NCI-H2196 treated with DMSO at 0.1 percent for 48 hours (cell line): ENCODE data around the gene RC3H1.
"Not testable (repeated sequence)": the region's sequence is repeated elsewhere in the genome, so short reads cannot be mapped to it uniquely, and the experiment has no call there.

Source experiments
- DNase-seq: peaks from one replicate; lab custom pipeline; 2025; ENCODE audit not compliant: unreplicated experiment; lab: John Stamatoyannopoulos, UW

Gene RC3H1, protein sequence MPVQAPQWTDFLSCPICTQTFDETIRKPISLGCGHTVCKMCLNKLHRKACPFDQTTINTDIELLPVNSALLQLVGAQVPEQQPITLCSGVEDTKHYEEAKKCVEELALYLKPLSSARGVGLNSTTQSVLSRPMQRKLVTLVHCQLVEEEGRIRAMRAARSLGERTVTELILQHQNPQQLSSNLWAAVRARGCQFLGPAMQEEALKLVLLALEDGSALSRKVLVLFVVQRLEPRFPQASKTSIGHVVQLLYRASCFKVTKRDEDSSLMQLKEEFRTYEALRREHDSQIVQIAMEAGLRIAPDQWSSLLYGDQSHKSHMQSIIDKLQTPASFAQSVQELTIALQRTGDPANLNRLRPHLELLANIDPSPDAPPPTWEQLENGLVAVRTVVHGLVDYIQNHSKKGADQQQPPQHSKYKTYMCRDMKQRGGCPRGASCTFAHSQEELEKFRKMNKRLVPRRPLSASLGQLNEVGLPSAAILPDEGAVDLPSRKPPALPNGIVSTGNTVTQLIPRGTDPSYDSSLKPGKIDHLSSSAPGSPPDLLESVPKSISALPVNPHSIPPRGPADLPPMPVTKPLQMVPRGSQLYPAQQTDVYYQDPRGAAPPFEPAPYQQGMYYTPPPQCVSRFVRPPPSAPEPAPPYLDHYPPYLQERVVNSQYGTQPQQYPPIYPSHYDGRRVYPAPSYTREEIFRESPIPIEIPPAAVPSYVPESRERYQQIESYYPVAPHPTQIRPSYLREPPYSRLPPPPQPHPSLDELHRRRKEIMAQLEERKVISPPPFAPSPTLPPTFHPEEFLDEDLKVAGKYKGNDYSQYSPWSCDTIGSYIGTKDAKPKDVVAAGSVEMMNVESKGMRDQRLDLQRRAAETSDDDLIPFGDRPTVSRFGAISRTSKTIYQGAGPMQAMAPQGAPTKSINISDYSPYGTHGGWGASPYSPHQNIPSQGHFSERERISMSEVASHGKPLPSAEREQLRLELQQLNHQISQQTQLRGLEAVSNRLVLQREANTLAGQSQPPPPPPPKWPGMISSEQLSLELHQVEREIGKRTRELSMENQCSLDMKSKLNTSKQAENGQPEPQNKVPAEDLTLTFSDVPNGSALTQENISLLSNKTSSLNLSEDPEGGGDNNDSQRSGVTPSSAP

DNA sequence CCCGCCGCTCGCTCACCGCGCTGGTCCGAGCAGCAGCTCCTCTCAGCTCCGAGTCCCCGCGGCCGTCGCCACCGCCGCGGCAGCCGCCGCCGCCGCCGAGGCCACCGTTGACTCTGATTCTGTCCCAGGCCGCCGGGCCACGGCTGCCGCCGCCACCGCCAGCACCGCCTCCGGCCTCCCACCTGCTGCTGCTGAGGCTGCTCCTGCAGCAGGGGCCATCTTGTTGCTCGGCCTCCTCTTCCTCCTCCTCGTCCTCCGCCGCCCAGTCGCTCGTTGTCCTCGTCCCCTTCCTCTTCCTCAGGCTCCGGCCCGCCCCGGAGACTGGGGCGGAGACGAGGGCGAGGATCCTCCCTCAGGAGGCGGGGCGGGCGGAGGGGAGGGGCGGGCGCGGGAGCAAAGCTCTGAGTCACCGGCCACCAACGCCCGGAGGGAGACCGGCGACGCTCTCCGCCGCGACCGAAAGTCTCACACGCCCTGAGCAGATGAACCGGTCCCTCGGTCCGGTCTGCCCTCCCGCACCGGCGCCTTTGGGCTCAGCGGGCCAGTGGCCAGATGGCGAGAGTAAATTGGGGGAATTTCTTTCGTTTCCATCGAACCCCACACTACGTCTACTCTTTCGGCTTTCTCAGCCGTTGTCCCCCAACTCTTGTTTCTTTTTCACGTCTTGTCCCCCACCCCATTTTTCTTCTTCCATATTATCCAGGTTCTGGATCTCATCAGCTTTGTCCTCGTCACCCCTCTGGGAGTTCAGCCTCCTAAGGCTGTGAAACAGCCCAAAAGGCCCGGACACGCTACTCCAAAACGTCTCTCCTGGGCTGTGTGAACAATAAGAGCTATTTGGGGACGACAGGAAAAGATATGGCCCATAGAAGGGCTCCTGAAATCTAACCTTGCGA is at the start of gene RC3H1:
RC3H1 (minus strand) TSS at position 278 of the 896 bp plus-strand sequence. CDS start 29,372 bp downstream, outside the sequence.
- DNase-seq, result peak; percentile 74

DNA sequence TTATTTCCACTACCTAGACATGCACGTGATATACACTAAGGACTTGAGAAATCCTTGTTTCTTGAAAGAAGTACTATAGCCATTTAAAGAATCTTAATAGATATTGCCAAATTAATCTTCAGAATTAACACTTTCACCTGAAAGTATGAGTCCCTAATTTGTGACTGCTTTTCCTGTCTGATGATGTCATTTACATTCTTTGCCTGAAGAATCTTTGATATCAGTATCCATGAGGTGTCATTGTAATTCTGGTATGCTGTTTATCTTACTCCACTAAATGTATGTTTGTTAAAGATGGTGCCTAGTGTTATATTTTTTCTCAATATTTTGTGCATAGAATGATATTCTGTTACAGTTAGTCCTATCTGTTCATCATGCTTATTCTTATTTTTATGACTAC is 48.5 kb upstream of the RC3H1 start:
- DNase-seq, result no peak

- DNase-seq, result no peak
These were observed 45.8 kb upstream of the RC3H1 start for GRCh38 chr1:174068000-174068399.

DNA sequence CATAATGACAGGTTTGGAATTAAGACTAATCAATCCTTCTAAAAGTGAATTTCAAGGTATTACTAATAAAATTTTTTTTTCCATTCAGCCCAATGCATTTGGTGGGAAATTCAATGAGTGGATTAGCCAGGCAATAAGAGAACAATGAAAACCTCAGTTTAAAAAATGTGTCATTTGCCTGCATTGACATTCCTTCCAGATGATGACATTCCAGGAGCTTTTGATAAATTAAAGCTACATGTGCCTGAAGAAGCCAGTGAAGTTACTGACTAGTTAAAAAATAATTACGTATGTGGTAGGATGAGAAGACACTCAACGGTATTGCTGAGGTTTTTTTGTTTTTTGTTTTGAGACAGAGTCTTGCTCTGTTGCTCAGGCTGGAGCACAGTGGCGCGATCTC is 37.9 kb upstream of the RC3H1 start:
- DNase-seq, result no peak

- DNase-seq, result no peak
These were observed 36.5 kb upstream of the RC3H1 start for GRCh38 chr1:174058624-174059023.

- DNase-seq, result not testable (repeated sequence)
These were observed 34.5 kb upstream of the RC3H1 start for GRCh38 chr1:174056609-174057008.

DNA sequence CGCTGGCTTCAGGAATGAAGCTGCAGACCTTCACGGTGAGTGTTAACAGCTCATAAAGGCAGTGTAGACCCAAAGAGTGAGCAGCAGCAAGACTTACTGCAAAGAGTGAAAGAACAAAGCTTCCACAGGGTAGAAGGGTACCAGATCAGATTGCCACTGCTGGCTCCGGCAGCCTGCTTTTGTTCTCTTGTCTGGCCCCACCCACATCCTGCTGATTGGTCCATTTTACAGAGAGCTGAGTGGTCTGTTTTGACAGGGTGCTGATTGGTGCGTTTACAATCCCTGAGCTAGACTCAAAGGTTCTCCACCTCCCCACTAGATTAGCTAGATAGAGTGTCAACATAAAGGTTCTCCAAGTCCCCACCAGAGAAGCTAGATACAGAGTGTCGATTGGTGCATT is 33.6 kb upstream of the RC3H1 start:
- DNase-seq, result not testable (repeated sequence)

GRCh38 chr1:174053826-174054225 is 31.7 kb upstream of the RC3H1 start:
- DNase-seq, result no peak

- DNase-seq, result no peak
These were observed 30.5 kb upstream of the RC3H1 start for GRCh38 chr1:174052621-174053020.

DNA sequence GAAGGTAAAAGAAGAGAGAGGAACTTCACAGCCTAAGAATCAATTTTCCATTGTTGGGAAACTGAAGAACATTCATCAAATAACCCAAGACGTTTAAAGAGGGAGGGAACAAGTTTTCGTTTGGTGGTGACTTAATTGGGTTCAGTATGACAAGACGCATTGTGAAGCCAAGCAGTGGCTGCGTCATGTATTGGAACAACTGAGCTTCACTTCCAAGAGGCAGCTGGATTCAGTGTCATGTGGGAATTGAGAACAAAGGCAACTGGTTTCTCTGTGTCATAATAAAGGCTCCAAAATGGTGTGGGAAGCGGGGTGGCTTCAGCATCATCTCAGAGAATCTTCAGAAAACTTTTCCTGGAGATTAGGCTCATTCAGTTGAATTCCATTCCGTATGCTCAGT is 29.8 kb upstream of the RC3H1 start:
- no peak for DNase-seq

DNA sequence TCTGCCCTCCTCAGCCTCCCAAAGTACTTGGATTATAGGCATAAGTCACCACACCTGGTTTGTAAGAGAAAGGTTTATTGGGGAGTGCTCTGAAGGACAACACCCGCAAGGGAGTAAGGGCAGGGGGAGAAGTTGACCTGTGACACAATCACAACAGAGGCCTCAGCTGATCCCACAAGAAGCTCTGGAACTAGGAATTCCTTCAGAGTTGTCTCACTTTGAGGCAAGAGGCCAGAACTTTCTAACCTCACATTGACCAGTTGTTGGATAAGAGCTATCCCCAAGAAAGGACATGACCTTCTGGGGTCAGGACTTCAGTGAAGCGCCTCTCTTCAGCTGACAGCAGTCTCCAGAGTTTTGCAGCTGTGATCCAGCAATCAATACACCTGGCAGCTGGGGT is 27.4 kb upstream of the RC3H1 start:
- DNase-seq, result no peak

DNA sequence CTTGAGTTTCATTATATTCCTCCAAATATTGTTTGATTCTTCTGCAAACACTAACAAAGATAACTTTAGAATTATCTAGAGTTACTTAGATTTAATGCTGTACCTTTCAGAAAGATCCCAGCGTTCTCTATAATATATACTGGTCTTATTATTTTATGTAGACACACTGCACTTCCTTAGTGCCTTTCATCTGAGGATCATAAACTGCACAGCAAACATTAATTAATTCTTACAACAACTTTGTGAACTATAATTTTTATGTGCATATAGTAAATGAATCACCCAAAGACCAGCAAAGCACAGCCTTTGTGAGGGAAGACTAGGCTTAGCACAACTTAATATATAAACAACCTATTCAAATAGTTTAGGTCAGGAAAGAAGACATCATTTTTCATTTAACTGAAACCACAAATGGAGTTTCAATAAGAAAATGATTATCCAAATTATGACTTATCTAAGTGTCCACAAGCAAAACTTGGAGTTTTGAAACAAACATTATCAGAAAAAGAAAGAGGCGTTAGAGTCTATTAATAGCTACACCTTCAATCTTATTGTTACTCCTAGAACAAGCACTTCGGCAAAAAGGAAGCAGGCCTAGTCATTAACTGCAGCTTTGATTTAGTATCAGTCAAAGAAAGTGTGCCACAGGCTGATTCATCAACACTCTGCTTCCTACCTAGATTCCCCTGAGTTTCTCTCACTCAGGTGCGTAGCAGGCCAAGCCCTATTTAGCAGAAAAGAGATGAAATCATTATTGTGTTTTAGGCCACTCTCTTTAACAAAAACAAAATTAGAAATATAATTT is 22.5 kb upstream of the RC3H1 start:
- DNase-seq, result no peak

DNA sequence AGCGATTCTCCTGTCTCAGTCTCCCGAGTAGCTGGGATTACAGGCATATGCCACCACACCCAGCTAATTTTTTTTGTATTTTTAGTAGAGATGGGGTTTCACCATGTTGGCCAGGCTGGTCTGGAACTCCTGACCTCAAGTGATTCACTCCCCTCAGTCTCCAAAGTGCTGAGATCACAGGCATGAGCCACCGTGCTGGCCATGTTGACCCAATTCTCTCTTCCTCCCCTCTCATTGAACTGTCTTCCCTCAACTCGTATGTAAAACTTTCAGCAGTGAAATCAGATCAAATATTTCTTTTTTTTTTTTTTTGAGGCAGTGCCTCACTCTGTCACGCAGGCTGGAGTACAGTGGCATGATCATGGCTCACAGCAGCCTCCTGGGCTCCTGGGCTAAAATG is 20.4 kb upstream of the RC3H1 start:
- DNase-seq, result not testable (repeated sequence)

- no peak for DNase-seq
These were observed 19.2 kb upstream of the RC3H1 start for GRCh38 chr1:174041369-174041768.

- DNase-seq, result peak; percentile 76
These were observed 18.2 kb upstream of the RC3H1 start for GRCh38 chr1:174040387-174040786.

DNA sequence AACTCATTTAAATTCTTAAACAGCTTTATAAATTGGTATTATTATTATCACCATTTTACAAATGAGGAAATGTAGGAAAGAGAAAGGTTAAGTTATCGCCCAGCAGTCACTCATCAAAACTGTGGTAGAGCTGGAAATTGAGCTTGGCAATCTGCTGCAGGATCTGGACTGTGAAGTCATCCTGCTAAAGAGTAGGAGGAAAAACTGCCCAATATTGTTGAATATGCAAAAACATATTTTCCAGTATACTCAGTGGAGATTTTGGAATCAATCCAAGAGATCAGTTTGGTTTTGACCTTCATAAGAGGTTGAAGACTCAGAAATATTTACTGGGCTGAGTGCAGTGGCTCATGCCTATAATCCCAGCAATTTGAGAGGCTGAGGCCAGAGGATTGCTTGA is 16.9 kb upstream of the RC3H1 start:
- no peak for DNase-seq

- no peak for DNase-seq
These were observed 14.6 kb upstream of the RC3H1 start for GRCh38 chr1:174036798-174037197.

DNA sequence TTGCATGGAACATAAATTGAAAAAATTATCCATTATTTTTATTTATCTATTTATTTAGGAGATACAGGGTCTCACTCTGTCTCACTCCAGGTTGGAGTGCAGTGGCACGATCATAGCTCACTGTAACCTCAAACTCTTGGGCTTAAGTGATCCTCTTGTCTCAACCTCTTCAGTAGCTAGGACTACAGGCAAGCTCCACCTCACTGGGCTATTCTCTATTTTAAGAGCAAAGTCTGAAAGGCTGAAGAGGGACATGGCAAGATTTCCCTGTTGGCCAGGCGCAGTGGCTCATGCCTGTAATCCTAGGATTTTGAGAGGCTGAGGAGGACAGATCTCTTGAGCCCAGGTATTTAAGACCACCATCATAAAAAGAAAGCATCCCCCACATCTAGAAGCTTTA is 14.0 kb upstream of the RC3H1 start:
- no peak for DNase-seq

DNA sequence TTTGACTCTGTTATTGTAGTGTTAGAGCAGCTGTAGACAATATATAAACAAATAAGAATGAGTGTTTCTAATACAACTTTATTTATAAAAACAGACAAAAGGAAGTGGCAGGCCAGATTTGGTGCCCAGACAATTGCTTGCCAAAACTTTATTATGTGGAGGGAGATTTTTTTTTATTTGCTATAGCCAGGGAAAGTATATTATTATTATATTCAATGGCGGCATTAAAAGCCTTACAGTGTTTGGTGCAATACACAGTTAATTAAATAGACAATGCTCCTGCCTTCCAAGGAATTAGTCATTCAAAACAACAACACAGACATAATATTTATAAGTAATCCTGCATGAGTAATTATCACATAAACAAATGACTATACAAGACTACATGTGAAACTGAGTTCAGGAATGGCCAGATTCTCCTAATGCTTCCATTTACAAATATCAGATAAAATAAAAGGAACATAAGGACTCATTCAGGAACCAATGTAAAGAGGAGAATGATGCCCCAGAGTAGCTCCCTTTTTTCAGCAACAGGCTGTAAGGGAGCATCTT is 10.6 kb upstream of the RC3H1 start:
- no peak for DNase-seq
